ENCODE results near the gene PDIA6. TPM values are rescaled to one million over a fixed set of nuclear protein-coding genes. Genes with fewer than 3 reads are reported as not detected.

Gene PDIA6
- total RNA-seq, 4 donors from 2014 or later, result 81.6 to 131 (median 107) TPM

- Histone ChIP-seq H3K36me3 (peaks cover 0 to under 1% (median 0%) of the 10 kb centered on the region in 3 donors), H3K4me1 (peaks cover 0 to 20% (median 9%) of the 10 kb centered on the region in 3 donors), H3K4me3 (no peak overlapping the region), H3K9me3 (no peaks in the 10 kb centered on the region), H3K27me3 (no peaks in the 10 kb centered on the region), H3K27ac (no peak overlapping the region)
- intact Hi-C loops (cut with DNase I), result no loop called here
- 85 to 88% methylated on average over 8 to 13 of the region's 13 CpGs for WGBS, 2 donors
- TF ChIP-seq, protein P1, sequence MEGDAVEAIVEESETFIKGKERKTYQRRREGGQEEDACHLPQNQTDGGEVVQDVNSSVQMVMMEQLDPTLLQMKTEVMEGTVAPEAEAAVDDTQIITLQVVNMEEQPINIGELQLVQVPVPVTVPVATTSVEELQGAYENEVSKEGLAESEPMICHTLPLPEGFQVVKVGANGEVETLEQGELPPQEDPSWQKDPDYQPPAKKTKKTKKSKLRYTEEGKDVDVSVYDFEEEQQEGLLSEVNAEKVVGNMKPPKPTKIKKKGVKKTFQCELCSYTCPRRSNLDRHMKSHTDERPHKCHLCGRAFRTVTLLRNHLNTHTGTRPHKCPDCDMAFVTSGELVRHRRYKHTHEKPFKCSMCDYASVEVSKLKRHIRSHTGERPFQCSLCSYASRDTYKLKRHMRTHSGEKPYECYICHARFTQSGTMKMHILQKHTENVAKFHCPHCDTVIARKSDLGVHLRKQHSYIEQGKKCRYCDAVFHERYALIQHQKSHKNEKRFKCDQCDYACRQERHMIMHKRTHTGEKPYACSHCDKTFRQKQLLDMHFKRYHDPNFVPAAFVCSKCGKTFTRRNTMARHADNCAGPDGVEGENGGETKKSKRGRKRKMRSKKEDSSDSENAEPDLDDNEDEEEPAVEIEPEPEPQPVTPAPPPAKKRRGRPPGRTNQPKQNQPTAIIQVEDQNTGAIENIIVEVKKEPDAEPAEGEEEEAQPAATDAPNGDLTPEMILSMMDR (IDR thresholded peaks at IDR 0.05), result no peak
- no peak for TF ChIP-seq POLR2A (IDR thresholded peaks at IDR 0.05)
- DNase-seq, result no peak
These were observed 40.8 kb downstream of the PDIA6 start for GRCh38 chr2:10771786-10772185.

DNA sequence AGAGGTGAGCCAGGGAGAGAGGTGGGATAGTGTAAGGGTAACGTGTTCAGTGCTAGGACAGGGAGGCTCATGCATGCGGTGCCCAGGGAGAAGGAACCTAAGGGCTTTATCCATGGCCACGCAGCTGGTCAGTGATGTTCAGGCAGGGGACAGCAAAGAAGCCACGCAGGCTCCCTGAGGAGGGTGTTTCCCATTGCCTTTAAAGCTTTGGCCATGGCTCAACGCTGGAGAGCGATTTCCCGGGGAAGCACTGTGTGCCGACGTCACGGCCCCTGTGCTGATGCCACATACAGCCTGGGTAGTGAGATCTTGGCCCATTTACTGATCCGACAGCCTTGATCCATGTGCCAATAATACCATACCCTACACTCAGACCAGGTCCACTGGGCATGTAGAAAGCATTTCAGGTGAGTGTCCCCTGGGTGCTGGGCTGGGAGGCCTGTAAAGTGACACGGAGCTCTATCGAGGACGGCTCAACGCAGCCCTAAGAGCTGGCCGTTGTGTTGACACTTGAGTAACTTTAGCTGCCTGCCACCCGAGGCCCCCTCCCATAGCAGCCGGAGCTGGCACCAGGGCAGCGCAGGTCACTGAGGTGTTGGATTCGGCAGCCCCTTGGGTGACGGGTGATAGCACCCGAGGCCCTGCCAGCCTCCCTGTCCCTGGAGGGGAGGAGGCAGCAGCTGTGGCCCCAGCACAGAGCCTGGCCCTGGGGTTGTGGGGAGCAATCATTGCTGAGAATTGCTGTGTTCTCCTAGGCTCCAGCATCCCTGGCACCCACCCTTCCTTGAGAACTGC lies 41.4 kb downstream of the PDIA6 start:
- TF ChIP-seq, protein P1 (IDR thresholded peaks at IDR 0.05), result no peak
- no peak for TF ChIP-seq POLR2A (IDR thresholded peaks at IDR 0.05)
- Histone ChIP-seq H3K9me3 (no peaks in the 10 kb centered on the region), H3K27ac (no peak overlapping the region), H3K27me3 (no peaks in the 10 kb centered on the region), H3K4me3 (no peak overlapping the region), H3K4me1 (peaks cover 0 to 14% (median 9%) of the 10 kb centered on the region in 3 donors), H3K36me3 (no peaks in the 10 kb centered on the region)
- no peak for DNase-seq
- intact Hi-C loops (cut with DNase I), result no loop called here
- WGBS, 2 donors, result 51 to 77% methylated on average over 6 to 12 of the region's 22 CpGs

- peaks cover 0 to 7% (median 0%) of the 10 kb centered on the region in 4 donors for H3K27me3 ChIP-seq
- H3K4me1 ChIP-seq, result no peaks in the 10 kb centered on the region
- H3K4me3 ChIP-seq, result no peak overlapping the region
- no peak for DNase-seq
- intact Hi-C loops (cut with DNase I), result no loop called here
- H3K36me3 ChIP-seq, result no peaks in the 10 kb centered on the region
- no peaks in the 10 kb centered on the region for H3K9me3 ChIP-seq
- H3K27ac ChIP-seq, result no peak overlapping the region
- TF ChIP-seq, protein P1 (IDR thresholded peaks at IDR 0.05), result no peak
- no peak for TF ChIP-seq POLR2A (IDR thresholded peaks at IDR 0.05)
- WGBS, 2 donors, result 56 to 69% methylated on average over 6 to 15 of the region's 16 CpGs
These were observed 44.5 kb downstream of the PDIA6 start for GRCh38 chr2:10768063-10768507.

GRCh38 chr2:10765914-10766313 lies 46.7 kb downstream of the PDIA6 start:
- no peak for DNase-seq
- Histone ChIP-seq H3K9me3 (no peaks in the 10 kb centered on the region), H3K4me1 (no peaks in the 10 kb centered on the region), H3K27ac (no peak overlapping the region), H3K36me3 (no peaks in the 10 kb centered on the region), H3K27me3 (peaks cover 0 to 14% (median 0%) of the 10 kb centered on the region in 4 donors), H3K4me3 (no peak overlapping the region)
- 84% methylated on average over 6 of the region's 12 CpGs; no CpG with 5 or more reads in 1 of the 2 donors for WGBS, 2 donors
- intact Hi-C loops (cut with DNase I), result no loop called here
- TF ChIP-seq, protein P1 (IDR thresholded peaks at IDR 0.05), result no peak
- no peak for TF ChIP-seq POLR2A (IDR thresholded peaks at IDR 0.05)

DNA sequence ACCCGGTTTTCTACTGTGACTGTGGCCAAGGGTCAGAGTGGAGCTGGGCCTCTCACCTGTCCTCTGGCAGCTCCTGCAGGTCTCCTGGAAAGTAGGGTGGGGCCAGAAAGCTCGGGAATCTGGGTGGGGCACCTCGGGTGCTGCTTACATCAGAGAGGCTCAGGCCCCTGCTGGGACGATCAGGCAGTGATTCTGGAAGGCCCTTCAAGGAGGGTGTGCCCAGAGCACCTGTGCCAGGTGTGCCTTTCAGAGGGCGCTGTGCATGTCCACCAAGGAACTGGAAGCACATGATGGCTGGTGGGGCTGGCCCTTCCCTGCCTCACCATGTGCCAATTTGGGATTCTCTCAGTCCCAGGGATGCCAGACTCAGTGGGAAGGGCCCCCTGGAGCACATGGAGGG lies 47.1 kb downstream of the PDIA6 start:
- Histone ChIP-seq H3K27ac (no peak overlapping the region), H3K4me1 (no peaks in the 10 kb centered on the region), H3K36me3 (no peaks in the 10 kb centered on the region), H3K4me3 (no peak overlapping the region), H3K9me3 (no peaks in the 10 kb centered on the region), H3K27me3 (peaks cover 0 to 14% (median 0%) of the 10 kb centered on the region in 4 donors)
- intact Hi-C loops (cut with DNase I), result no loop called here
- WGBS, 2 donors, result 20% methylated on average over 1 of the region's 5 CpGs; no CpG with 5 or more reads in 1 of the 2 donors
- no peak for DNase-seq
- TF ChIP-seq, protein P1 (IDR thresholded peaks at IDR 0.05), result no peak
- no peak for TF ChIP-seq POLR2A (IDR thresholded peaks at IDR 0.05)
